ENCODE measurements around the gene SRGAP3.

Gene SRGAP3

GRCh38 chr3:8980756-8981257, 268.6 kb downstream of the SRGAP3 start:
- no peak for DNase-seq

- DNase-seq: no peak
Measured at GRCh38 chr3:8979262-8979661, 270.2 kb downstream of the SRGAP3 start.

- no peak for DNase-seq
Measured at GRCh38 chr3:8978551-8978950, 270.9 kb downstream of the SRGAP3 start.

GRCh38 chr3:8976540-8977182, 272.8 kb downstream of the SRGAP3 start:
- no peak for DNase-seq

GRCh38 chr3:8975081-8976020, 274.1 kb downstream of the SRGAP3 start:
- DNase-seq: no peak

- DNase-seq: no peak
Measured at GRCh38 chr3:8974458-8974857, 275.0 kb downstream of the SRGAP3 start.

GRCh38 chr3:8972639-8973038, 276.8 kb downstream of the SRGAP3 start:
- no peak for DNase-seq

GRCh38 chr3:8970971-8971589, 278.4 kb downstream of the SRGAP3 start:
- peak; percentile 58 for DNase-seq

GRCh38 chr3:8969241-8969640, 280.2 kb downstream of the SRGAP3 start:
- no peak for DNase-seq

DNA sequence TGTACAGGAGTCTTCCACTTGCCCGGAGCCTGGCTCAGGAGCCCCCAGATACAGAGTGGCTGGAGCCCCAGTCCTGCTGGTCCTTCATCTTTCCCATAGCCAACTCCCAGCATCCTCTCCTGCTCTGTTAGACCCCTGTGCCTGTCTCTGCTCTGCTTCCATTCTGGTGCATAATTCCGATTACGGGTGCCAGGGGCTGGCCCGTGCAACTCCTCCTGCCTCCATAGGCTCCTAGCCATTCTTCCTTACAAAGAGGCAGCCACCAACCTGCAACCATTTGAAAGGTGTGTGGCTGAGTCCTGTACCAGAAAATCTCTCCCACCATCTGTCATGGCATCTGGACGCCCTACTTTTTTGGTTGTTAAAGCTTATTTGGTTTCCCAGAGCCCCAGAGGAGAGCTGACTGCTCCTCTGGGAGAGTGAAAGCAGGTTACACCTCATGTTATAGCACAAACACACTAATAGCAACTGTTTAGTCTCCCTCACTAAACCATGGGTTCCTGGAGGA, 281.0 kb downstream of the SRGAP3 start:
- DNase-seq: no peak

GRCh38 chr3:8967553-8967952, 281.9 kb downstream of the SRGAP3 start:
- no peak for DNase-seq

- DNase-seq: no peak
Measured at GRCh38 chr3:8966820-8967348, 282.6 kb downstream of the SRGAP3 start.

GRCh38 chr3:8966150-8966819, 283.2 kb downstream of the SRGAP3 start:
- DNase-seq: no peak

DNA sequence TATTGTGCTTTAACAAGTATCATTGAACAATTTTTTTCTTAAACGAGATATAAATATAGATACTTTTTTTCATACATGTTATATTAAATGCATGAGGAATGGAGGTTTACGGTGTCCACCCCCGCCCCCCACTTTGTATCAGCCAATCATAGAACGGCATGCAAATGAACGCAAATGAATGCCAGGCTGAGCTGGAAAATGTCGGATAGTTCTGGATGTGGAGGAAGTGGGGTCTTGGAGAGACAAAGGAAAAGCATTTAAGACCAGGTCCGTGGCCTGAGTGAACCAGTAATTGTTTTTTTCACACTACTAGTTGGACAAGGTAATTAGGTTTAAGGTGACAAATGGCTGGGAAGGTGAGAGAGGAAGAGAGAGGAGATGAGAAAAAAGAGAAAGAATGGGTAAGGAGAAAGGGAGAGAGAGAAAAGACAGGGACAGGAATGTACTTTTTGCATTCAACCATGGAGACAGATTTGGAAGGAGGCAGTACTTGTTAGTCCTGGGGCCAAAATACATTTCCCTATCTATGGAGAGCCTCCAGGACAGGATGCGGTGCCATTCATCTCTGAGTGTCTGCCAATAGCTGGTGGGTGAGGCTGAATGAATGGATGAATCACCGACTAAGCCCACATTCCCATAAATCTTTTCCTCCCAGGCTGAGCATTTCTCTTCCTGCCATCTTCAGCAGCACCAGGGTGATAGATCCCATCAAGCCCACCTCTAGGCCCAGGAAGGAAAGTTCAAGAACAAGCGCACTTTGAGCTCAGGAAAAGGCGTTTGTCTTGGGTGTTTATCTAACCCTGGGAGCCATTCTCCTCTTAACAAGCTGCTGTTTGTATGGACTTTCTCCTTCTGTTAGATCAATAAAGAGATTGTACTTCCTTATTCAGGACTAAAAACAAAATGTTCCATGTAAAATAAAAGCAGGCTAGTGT, 284.7 kb downstream of the SRGAP3 start:
- DNase-seq: no peak

GRCh38 chr3:8963137-8963853, 286.2 kb downstream of the SRGAP3 start, which contains the start of gene RAD18:
RAD18 (minus strand) TSS chr3:8963472; CDS start chr3:8963385, 87 bp downstream.
- peak; percentile 97 for DNase-seq

- DNase-seq: no peak
Measured at GRCh38 chr3:8962226-8962861, 287.1 kb downstream of the SRGAP3 start.

DNA sequence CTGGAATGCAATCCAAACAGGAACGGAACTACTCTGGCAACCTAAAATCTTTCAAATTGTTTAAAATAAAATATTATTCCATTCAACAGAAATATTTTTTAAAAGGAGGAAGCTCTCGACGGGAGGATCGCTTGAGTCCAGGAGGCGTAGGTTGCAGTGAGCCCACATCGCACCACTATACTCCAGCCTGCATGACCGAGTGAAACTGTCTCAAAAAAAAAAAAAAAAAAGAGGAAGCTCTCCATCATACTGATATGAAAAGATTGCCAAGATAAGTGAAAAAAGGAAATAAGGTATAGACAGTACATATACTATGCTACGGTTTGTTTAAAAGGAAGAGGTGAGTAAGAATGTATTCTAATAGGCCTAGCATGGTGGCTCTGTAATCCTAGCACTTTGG, 289.8 kb downstream of the SRGAP3 start:
- DNase-seq: no peak

GRCh38 chr3:8954938-8955763, 294.3 kb downstream of the SRGAP3 start:
- no peak for DNase-seq

DNA sequence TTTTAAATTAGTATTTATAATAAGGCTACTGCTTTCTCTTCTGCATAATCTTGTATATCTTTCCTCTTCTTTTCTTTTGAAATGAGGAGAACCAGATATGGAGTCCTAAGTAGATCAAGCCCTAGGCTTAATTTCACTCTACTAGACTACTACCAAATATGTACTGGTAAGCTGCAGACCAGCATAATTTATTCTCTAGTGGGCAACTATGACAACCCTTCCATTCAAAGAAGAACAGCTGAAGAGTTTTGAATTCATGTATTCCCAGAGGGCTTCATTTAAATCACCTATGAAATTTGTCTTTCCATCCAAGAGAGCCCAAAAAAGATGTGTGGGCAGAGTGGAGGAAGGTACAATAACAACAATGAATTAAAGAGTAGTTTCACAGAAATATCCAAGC, 296.1 kb downstream of the SRGAP3 start:
- no peak for DNase-seq
